HG03135 (cell line): ENCODE results near the gene CKMT1B.
A peak's percentile ranks its signal among the peaks of the same experiment; 100 is the strongest.
"Not testable (repeated sequence)": the region's sequence is repeated elsewhere in the genome, so short reads cannot be mapped to it uniquely, and the experiment has no call there.

Experiments used
- ATAC-seq: cut with Tn5 transposase; IDR thresholded peaks from one replicate; pipeline ENCODE4 v1.9.1; 2021; ENCODE audit warnings: mild to moderate bottlenecking, moderate library complexity; ENCODE audit not compliant: unreplicated experiment

Gene CKMT1B

DNA sequence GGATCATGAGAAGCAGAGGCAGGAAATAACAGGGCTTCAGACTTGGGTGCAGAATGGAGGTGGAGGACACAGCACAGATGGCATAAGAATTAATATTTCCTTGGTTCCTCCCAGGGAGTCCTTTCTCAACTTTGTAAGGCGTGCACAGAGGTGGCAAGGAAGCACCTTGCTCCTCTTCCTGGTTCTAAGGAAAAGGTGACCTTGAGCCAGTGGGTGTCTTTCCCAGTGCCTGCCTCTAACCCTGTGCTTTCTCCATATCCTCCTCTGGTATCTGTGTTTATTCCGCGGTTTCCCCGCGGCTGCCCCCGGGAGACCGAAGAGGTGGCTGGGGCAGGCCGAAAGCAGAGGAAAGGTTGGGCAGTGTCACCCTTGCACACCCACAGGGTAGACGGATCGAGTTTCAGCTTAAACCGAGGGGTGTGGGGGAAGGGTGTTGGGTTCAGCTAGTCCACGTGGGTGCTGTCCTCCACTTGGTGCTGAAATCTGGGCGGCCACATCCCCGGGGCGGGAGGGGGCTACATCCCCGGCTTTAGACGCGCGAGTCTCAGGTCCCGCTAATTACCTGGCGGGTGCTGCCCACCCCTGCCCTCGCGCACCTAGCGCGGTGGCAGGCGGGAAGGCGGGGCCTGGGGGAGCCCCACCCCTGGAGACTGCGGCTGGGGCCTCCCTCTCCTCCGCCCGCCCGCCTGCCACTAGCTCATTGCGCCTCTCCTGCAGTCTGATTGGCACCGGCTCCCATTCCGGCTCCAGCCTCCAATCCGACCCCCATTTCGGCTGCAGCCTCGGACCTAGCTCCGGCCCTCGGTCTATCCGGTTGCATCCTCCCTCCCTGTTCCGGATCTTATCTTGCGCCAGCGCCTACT lies at the start of gene CKMT1B:
TSS of gene CKMT1B (plus strand) at position 700 of the 863 bp plus-strand sequence. CDS start 192 bp downstream, outside the sequence.
- ATAC-seq = not testable (repeated sequence)

DNA sequence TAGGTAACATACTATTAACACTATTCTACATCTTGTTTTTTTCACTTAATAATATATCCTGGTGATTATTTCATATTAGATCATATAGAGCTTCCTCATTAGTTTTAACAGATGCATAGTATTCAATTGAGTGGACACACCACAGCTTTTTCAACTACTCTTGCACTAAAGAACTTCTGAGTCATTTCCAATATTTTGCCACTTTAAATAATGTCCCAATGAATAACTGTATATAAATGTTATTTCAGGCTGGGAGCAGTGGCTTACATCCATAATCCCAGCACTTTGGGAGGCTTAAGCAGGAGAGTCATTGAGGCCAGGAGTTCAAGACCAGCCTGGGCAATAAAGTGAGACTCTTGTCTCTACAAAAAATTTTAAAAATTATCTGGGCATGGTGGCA lies 49.6 kb upstream of the CKMT1B start:
- no peak for ATAC-seq

DNA sequence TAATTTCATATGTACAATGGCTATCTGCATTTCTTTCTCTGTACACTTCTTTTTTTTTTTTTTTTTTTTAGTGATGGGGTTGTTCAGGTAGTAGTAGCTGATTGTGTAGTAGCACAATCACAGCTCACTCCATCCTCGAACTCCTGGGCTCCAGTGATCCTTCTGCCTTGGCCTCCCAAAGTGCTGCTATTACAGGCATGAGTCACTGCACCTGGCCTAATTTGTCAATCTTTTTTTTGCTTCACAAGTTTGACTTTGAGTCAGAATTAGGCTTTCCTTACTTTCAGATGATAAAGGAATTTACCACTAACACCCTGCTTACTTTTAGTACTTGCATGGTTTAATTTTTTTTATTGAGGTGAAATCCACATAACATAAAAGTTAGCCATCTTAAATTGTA lies 48.4 kb upstream of the CKMT1B start:
- ATAC-seq = no peak

- no peak for ATAC-seq
Observed at GRCh38 chr15:43547539-43547938, 46.3 kb upstream of the CKMT1B start.

DNA sequence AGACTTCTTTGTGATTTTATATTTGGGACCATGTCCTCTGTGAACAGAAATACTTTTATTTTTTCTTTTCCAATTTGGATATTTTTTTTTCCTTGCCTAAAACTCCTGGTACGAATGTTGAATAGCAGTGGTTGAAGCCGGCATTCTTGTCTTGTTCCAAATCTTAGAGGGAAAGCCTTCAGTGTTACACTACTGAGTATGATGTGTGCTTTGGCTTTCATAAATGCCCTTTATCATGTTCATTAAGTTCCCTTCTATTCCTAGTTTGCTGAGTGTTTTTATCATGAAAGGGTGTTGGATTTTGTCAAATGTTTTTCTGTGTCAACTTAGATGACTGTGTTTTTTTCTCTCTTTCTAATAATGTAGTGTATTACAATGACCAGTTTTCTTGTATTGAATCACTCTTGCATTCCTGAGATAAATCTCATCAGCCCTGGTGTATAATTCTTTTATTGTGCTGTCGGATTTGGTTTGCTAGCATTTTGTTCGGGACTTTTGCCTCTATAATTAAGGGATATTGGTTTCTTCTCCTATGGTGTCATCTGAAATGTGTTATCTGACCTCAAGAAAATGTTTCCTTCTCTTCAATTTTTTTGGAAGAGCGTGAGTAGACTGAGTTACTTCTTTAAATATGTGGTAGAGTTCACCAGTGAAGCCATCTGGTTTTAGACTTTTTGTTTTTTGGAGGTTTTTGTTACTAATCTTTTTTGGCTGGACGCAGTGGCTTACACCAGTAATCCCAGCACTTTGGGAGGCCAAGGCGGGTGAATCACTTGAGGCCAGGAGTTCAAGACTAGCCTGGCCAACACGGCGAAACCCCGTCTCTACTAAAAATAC lies 43.1 kb upstream of the CKMT1B start:
- ATAC-seq = no peak

DNA sequence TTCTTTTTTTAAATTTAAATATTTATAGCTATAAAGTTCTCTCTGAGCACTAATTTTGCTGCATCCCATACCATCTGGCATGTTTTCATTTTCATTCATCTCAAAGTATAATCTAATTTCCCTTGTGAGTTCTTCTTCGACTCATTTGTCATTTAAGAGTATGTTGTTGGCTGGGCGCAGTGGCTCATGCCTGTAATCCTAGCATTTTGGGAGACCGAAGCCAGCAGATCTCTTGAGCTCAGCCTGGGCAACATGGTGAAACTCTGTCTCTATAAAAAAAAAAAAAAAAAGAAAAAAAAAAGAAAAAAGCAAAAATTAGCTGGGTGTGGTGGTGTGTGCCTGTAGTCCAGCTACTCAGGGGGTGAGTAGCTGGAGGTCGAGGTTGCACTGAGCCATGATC lies 41.6 kb upstream of the CKMT1B start:
- ATAC-seq = no peak

DNA sequence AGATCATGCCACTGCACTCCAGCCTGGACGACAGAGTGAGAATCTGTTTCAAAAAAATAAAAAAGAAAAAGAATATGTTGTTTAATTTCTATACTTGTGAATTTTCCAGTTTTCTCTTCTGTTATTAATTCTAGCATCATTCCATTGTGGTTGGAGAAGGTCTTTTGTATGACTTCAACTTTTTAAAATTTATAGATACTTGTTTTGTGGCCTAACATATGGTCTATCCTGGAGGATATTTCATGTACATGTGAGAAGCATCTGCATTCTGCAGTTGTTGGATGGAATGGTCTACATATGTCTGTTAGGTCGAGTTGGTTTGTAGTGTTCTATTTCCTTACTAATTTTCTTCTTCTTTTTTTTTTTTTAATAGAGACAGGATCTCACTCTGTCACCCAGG lies 40.8 kb upstream of the CKMT1B start:
- no peak for ATAC-seq

DNA sequence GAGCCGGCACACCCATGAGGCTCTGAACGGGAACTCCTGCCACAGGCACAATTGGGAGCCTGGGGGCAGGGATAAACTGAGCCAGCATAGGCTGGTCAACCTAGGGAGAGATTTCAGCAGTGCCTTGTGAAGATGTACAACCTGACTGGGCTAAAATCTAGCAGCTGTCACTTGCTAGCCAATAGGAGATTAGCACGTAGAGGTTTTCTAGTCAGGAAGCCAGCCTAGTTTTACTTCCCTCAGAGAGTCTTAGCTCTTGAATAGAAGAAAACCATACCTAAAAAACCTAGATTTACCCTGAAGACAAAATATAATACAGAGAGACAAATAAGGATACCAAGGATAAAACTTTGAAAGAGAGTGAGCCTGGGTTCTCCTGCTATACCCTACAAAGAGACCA lies 31.1 kb upstream of the CKMT1B start:
- ATAC-seq = not testable (repeated sequence)

DNA sequence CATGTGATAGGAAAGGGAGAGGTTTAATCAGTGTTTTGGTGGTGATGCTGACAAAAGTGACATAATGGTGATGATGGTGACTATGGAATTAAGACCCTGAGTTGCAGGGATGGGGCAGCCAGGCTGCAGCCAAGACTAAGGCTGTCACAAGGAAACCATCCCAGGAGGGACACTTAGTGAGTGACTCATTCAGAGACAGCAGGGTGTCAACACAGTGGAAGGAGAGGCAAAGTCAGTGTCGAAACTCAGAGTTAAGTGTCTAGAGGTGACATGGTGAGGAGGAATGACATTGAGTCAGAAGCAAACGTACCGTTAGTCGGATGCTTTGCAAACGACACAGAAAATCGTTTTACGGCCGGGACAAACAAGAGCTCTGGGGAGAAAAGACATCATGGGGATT lies 30.0 kb upstream of the CKMT1B start:
- not testable (repeated sequence) for ATAC-seq

DNA sequence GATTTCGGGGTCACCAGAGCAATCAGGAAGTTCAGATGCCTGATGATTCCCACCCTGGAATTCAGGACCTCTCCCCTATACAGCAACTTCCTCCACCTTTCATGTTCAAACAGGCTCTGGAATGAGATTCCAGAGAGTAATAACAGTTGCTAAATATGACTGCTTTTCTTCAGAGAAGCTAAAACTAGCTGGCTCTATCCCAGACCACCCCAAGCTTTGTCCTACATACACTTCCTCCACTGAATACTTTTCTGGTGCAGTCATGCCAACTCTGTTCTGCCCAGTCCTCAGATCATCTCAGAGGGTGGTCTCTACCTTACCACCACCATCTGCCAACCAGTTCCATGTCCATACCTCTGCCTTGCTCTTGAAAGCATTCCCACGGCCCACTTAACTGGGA lies 27.2 kb upstream of the CKMT1B start:
- ATAC-seq = not testable (repeated sequence)

- ATAC-seq = not testable (repeated sequence)
Observed at GRCh38 chr15:43574607-43575006, 19.2 kb upstream of the CKMT1B start.

DNA sequence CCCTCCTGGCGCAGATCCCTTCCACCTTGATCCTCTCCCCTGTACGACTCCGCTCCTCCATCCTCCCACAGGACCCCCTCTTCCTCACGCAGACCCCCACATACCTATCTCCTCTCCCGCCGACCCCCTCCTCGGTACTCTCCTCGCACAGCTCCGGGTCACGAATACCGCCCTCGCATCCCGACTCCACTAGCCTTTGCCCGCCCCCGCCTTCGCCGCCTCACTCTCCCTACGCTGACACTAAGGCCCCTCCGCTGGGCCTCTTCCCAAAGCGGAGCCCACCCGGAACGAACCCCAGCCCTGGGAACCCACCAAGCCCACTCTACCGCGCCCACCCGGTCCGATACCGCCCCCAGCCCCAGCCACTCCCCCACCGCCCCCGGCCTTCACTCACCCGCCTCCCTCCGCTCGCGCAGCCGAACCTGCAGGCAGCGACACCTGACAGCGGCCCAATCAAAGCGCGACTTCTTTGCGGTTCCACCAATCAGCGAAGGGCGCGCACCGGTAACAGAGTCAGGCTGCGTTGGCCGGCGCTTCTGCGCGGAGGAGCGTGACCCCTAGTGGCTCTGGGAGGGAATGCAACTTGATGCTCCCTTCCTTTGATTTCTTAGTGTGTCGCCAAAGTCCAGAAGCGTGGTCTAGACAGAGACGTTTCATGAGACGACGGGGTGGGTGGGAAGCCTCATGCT lies 3.9 kb upstream of the CKMT1B start, which contains the start of gene PPIP5K1:
TSS of gene PPIP5K1 (minus strand) at position 431 of the 689 bp plus-strand sequence. CDS start 5,704 bp downstream, outside the sequence.
- ATAC-seq = peak; percentile 97

GRCh38 chr15:43592841-43593240 lies 986 bp upstream of the CKMT1B start:
- not testable (repeated sequence) for ATAC-seq

GRCh38 chr15:43599131-43599530 lies 5.3 kb downstream of the CKMT1B start:
- ATAC-seq = not testable (repeated sequence)

- ATAC-seq = not testable (repeated sequence)
Observed at GRCh38 chr15:43600200-43600599, 6.4 kb downstream of the CKMT1B start.

DNA sequence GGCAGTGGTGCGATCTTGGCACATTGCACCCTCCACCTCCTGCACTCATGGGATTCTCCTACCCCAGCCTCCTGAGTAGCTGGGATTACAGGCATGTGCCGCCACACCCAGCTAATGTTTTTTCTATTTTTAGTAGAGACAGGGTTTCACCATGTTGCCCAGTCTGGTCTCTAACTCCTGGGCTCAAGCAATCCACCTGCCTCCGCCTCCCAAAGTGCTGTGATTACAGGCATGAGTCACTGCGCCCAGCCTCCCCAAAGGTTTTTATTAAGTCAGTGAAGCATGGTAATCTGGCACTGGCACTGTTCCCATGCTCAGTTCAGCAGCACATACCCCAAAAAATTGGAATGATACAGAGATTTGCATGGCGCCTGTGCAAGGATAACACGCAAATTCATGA lies 8.4 kb downstream of the CKMT1B start:
- not testable (repeated sequence) for ATAC-seq

- not testable (repeated sequence) for ATAC-seq
Observed at GRCh38 chr15:43617750-43618149, 23.9 kb downstream of the CKMT1B start.

- not testable (repeated sequence) for ATAC-seq
Observed at GRCh38 chr15:43618700-43619099, 24.9 kb downstream of the CKMT1B start, which contains the start of gene STRC. TSS of gene STRC (minus strand) at chr15:43618800. CDS start at chr15:43618722, 78 bp downstream.

- not testable (repeated sequence) for ATAC-seq
Observed at GRCh38 chr15:43622068-43622799, 28.4 kb downstream of the CKMT1B start.

GRCh38 chr15:43625106-43625505 lies 31.3 kb downstream of the CKMT1B start:
- ATAC-seq = no peak
